GDM1 (cell line): Measurements from ENCODE around the gene ARHGAP24.
"Not testable (repeated sequence)": the region's sequence is repeated elsewhere in the genome, so short reads cannot be mapped to it uniquely, and the experiment has no call there.

Experiments used
- DNase-seq: peaks from one replicate; lab custom pipeline; 2025; lab: John Stamatoyannopoulos, UW

ARHGAP24 gene

DNA sequence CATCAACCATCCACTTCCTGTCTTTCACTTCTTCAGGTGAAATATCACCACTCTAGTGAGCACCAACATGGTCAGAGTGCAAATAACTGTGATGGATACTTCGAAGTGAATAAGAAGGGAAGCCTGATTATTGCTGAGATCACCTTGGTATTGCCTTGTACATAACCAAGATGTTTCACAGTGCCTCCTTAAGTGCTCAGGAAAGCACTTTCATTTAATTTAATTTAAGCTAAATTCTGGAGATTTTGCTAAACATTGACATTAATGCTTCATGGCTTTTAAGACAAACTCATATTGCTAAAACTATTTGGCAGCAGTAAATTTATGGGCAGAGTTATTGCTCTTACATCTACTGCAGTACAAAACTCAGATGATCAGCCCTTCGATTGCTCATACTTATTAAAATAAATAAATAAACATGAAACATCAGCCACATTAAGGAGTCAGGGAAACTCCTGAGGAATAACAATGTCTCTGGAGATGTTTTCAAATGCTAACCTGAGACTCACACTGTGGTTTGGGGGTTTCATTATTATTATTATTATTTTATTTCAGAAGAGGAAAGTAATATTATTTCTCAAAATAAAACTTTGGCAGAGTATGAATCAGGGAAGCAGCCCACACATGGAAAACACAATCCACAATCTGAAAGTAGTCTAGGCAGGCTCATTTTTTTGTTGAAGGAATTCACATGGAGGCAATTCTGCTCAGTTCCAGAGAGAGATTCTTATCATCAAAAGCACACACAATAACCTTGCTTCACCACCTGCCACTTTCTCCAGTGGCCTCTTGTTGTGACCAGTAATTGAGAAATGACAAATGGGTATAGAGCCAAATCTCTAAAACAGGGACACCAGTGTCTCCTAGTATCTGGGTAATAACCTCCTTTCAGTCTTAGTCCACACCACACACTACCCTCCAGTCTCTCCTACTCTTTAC lies 540.7 kb downstream of the ARHGAP24 start:
- DNase-seq, result no peak

GRCh38 chr4:86019362-86019761 lies 544.4 kb downstream of the ARHGAP24 start:
- no peak for DNase-seq

DNA sequence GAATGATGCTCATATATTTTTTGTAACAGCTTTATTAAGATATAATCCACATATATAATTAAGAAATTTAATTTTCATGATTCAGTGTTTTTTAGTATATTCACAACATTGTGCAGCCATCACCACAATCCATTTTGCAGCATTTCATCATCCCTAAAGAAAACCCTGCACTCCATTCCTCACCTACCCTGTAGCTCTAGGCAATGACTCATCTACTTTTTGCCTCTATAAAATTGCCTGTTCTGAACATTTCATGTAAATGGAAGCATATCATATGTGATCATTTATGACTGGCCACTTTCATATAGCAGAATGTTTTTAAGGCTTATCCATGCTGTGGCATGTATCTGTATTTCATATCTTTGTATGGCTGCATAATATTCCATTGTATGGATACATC lies 545.0 kb downstream of the ARHGAP24 start:
- DNase-seq, result no peak

DNA sequence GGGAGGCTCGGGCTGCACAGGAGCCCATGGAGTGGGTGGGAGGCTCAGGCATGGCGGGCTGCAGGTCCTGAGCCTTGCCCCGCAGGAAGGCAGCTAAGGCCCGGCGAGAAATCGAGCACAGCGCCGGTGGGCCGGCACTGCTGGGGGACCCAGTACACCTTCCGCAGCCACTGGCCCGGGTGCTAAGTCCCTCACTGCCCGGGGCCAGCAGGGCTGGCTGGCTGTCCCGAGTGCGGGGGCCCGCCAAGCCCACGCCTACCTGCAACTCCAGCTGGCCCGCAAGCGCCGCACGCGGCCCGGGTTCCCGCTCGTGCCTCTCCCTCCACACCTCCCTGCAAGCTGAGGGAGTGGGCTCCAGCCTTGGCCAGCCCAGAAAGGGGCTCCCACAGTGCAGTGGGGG lies 546.7 kb downstream of the ARHGAP24 start:
- not testable (repeated sequence) for DNase-seq

GRCh38 chr4:86026720-86027119 lies 551.8 kb downstream of the ARHGAP24 start:
- no peak for DNase-seq

DNA sequence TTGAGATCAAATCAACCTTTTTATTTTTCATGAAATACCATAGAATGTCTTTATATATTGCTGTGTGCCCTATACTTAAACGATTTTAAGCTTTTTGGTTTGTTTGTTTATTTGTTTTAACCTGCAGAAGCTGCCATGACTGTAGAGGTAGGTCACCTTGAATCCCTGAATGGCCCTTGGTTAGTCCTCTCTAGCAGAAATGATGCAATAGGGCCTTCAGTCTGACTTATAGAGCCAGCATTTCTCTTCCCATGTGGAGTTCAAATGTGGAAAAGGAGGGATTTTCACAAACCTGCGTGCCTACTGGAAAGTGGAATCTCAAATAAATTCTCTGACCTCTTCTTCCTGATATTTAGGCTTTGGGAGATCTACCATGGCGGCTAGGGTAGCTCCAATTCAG lies 557.0 kb downstream of the ARHGAP24 start:
- no peak for DNase-seq

- peak; percentile 32 for DNase-seq
These were observed 557.6 kb downstream of the ARHGAP24 start for GRCh38 chr4:86032476-86033022.

DNA sequence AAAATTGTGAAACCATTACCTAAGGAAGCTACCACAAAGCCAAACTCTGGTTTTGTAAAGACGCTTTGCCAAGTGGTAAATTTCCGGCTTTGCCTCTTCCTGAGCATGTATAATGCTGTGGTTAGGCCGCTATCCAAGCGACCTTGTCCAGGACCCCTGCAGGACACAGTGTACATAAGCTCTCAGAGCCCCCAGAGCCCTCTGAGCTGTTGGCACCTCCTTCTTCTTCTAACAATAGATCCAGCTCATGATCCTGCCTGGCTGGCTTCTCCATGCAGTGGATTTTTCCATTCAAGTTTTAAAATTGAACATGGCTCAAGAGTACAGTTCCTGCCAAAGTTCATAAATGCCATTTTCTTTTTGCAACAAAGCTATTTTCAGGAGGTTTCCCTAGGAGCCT lies 558.2 kb downstream of the ARHGAP24 start:
- DNase-seq, result peak; percentile 40

DNA sequence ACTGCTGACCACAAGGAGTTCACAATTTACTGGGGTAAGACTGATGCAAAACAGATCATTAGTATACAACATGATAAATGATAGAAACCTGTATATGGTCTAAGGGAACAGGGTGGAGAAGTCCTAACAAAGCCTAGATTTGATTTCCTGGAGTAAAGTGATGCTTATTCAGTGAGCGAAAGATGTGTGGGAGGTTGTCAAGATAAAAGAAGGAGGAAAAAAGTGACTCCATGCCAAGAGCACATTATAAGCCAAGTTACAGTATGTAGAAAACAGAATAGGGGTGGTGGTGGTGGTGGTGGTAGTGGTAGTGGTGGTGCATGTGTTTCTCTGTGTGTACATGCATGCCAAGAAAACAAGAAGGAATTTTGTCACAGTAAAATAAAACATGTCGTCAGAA lies 559.7 kb downstream of the ARHGAP24 start:
- DNase-seq, result no peak

GRCh38 chr4:86035688-86036087 lies 560.7 kb downstream of the ARHGAP24 start:
- DNase-seq, result no peak

- no peak for DNase-seq
These were observed 561.8 kb downstream of the ARHGAP24 start for GRCh38 chr4:86036736-86037135.

- DNase-seq, result no peak
These were observed 563.1 kb downstream of the ARHGAP24 start for GRCh38 chr4:86038037-86038436.

GRCh38 chr4:86043755-86044592 lies 569.0 kb downstream of the ARHGAP24 start:
- no peak for DNase-seq

- no peak for DNase-seq
These were observed 569.6 kb downstream of the ARHGAP24 start for GRCh38 chr4:86044593-86044985.

DNA sequence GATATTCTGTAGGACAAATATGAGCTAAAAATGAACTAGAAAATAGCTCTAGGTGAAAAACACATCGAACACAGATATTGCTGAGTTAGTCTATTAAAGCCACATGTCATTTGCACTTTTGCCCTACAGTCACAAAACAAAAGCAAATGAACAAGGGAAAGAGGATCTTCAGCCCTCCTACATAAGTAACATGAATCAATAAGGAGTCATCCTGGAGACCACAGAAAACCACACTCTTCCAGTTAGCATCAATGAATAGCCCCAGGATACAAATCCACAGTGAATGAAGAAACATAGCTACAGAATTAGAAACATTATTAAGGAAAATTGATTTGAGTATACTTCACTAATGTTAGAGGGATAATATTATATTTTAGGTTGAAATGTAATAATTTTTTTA lies 573.5 kb downstream of the ARHGAP24 start:
- DNase-seq, result no peak

GRCh38 chr4:86050496-86050895 lies 575.5 kb downstream of the ARHGAP24 start:
- no peak for DNase-seq
